ENCODE results near the gene ACD.

DNA sequence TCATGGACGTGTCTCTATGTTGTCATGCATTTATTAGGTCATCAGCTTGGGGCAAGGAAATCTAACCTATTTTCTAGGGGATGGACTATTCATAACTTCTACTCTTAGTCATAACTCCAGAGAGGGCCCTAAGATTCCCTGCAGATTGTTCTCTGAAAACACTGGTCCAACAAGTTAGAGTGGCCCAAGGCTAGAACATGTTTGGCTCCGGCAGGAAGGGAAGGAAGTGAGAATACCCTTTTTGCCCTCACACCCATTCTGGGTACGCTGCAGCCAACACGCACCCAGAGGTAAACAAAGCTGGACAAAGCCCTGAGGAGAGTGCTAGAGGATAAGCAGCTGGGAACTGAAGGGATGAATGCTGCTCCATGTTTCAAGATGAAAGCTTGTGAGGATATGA lies 16.5 kb upstream of the ACD start:
- TF ChIP-seq CTCF (IDR thresholded peaks at IDR 0.05) (no peak), TEAD4 (CRISPR knock-in tag; IDR thresholded peaks at IDR 0.05) (no peak)

Data from WTC11 (cell line).